ENCODE data around the gene AFP. TPM values are rescaled to one million over a fixed set of nuclear protein-coding genes. Genes with fewer than 3 reads are reported as not detected.

AFP gene
- total and polyA plus RNA-seq, 10 of the 15 experiments (the other 5 are each of a cell fraction or from before 2014, with no cell fraction given): 0.72 TPM; not detected in 9

DNA sequence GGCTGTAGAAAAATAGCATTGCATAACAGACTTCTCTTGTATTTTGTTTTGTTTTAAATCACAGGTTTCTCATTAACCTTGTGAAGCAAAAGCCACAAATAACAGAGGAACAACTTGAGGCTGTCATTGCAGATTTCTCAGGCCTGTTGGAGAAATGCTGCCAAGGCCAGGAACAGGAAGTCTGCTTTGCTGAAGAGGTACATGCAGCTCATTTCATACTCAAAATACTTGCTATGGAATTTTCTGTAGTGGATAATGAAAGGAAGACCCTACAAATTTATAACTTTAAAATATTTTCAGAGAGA lies 17.6 kb downstream of the AFP start:
- Histone ChIP-seq H3K9ac (ENCODE audit: control insufficient read depth, insufficient read depth, low read length) (no peak overlapping the region), H2AFZ (ENCODE audit: control insufficient read depth, low read depth, low read length) (no peak overlapping the region), H3K27ac (ENCODE audit: control insufficient read depth, insufficient read depth) (no peak overlapping the region), H3K79me2 (ENCODE audit: control insufficient read depth, insufficient read depth, low read length) (no peaks in the 10 kb centered on the region), H3K4me1 (ENCODE audit: control insufficient read depth, insufficient read depth, low read length) (no peaks in the 10 kb centered on the region), H3K27me3 (replicated peaks in 1 of 2; ENCODE audit: control insufficient read depth in 2 of 2, insufficient read depth in 2 of 2, low read length in 1 of 2) (no peaks in the 10 kb centered on the region), H3K4me2 (ENCODE audit: control insufficient read depth, insufficient read depth) (no peak overlapping the region), H3K9me3 (replicated peaks; ENCODE audit: control insufficient read depth, insufficient read depth, low read length) (no peaks in the 10 kb centered on the region), H3K4me3 (no peak overlapping the region), H4K20me1 (ENCODE audit: control insufficient read depth, insufficient read depth) (no peaks in the 10 kb centered on the region), H3K36me3 (ENCODE audit: control insufficient read depth in 2 of 2, insufficient read depth in 2 of 2, low read length in 1 of 2) (no peaks in the 10 kb centered on the region)
- intact Hi-C loops (cut with micrococcal nuclease; ENCODE audit: unreplicated experiment) (no loop called here), in situ Hi-C loops (cut with MboI) (loop anchor here (10.0 kb wide), 1 partner anchor 61 kb away; no protein-coding TSS in a partner anchor)
- ChIA-PET SMC1A (ENCODE audit: uncharacterized antibody, unreplicated experiment) (no interaction called here), CTCF (no interaction called here), RAD21 (ENCODE audit: unreplicated experiment) (no interaction called here), POLR2A (no interaction called here)
- TF ChIP-seq, protein P1, sequence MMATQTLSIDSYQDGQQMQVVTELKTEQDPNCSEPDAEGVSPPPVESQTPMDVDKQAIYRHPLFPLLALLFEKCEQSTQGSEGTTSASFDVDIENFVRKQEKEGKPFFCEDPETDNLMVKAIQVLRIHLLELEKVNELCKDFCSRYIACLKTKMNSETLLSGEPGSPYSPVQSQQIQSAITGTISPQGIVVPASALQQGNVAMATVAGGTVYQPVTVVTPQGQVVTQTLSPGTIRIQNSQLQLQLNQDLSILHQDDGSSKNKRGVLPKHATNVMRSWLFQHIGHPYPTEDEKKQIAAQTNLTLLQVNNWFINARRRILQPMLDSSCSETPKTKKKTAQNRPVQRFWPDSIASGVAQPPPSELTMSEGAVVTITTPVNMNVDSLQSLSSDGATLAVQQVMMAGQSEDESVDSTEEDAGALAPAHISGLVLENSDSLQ (IDR thresholded peaks at IDR 0.05): no peak
- TF ChIP-seq GABPA (IDR thresholded peaks at IDR 0.05; ENCODE audit: low read depth): no peak
- TF ChIP-seq IRF4 (IDR thresholded peaks at IDR 0.05; ENCODE audit: low read depth, low read length): no peak
- TF ChIP-seq NFYA (IDR thresholded peaks at IDR 0.05; ENCODE audit: borderline replicate concordance, low read depth, low read length): no peak
- no peak for TF ChIP-seq SPI1 (IDR thresholded peaks at IDR 0.05; ENCODE audit: borderline replicate concordance, insufficient read depth, low read depth, low read length)
- no peak for TF ChIP-seq MTA2 (IDR thresholded peaks at IDR 0.05; ENCODE audit: low read depth)
- no peak for TF ChIP-seq NFYB (IDR thresholded peaks at IDR 0.05; ENCODE audit: insufficient read depth, low read depth, low read length)
- no peak for TF ChIP-seq ZNF24 (IDR thresholded peaks at IDR 0.05)
- no peak for TF ChIP-seq ZSCAN29 (IDR thresholded peaks at IDR 0.05)
- TF ChIP-seq ATF7 (IDR thresholded peaks at IDR 0.05; ENCODE audit: low read depth): no peak
- TF ChIP-seq ESRRA (IDR thresholded peaks at IDR 0.05; ENCODE audit: low read length): no peak
- TF ChIP-seq, protein P2, sequence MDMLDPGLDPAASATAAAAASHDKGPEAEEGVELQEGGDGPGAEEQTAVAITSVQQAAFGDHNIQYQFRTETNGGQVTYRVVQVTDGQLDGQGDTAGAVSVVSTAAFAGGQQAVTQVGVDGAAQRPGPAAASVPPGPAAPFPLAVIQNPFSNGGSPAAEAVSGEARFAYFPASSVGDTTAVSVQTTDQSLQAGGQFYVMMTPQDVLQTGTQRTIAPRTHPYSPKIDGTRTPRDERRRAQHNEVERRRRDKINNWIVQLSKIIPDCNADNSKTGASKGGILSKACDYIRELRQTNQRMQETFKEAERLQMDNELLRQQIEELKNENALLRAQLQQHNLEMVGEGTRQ (IDR thresholded peaks at IDR 0.05; ENCODE audit: borderline replicate concordance, low read depth, low read length): no peak
- TF ChIP-seq TAF1 (IDR thresholded peaks at IDR 0.05; ENCODE audit: borderline replicate concordance, low read depth, low read length): no peak
- DNase-seq (ENCODE audit: low read depth, low spot score) (no peak), ATAC-seq (no peak), FAIRE-seq (no peak)
- no TSS peak for BruUV-seq (replicated peaks)
